HG03196 (cell line): ENCODE results near the gene PTHLH.

Source experiments
- ATAC-seq: cut with Tn5 transposase; IDR thresholded peaks from one replicate; pipeline ENCODE4 v1.9.1; 2021; ENCODE audit not compliant: unreplicated experiment

PTHLH gene

DNA sequence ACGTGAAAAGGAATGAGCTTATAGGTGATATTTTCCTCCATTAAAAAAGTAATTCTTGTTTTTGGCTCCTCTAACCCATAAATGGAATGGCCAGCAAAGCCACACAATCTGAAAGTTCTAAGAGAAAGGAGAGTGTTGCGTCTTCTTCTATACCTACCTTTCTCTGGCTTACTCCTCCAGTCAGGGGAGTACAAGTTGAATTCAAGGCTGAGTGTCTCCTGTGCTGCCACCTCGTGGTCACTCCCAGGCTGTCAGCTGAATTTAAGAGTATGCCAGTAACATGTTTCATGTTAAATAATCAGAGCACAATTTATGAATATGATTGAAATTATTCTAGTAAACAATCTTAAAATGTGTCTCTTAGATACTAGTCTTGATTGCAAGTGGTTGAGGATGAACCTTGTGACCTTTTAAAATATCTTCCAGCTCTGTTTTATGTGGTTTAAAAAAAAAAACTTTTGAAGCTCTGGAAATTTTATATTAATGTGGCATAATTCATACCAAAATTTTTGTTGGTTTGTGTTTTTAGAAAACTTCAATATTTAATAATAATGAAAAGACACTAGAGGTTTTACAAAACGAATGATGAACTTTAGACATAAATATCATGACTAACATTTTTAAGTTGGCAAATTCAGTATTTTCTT, 31.7 kb downstream of the PTHLH start:
- ATAC-seq: peak; percentile 55

DNA sequence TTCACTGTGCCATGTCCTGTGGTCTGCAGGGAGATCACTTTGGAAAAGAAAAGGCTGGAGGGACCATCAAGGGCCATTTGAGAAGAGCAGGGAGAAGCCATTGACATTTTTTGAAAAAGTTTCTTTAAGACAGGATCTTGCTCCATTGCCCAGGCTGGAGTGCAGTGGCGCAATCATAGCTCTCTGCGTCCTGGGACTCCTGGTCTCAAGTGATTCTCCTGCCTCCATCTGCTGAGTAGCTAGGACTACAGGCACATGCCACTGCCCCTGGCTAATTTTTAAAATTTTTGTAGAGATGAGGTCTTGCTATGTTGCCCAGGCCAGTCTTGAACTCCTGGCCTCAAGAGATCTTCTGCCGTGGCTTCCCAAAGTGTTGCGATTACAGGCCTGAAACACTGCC, 32.3 kb downstream of the PTHLH start:
- no peak for ATAC-seq

DNA sequence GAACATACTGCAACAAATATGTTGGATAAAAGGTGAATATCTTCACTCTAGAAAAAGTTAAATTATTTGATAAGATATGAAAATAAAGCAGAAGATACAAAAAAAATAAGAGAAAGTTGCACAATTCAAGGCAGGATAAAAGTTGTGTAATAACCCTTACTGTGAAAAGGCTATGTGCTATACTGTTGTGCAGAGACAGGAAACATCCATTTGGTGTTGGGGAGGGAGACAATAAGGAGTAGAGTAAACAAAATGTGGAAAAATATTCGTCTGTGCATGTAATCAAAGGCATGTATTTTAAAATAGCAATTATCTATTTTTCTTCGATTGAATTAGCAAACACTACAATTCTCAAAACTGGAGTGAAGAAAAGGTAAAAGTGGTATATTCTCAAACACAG, 34.8 kb downstream of the PTHLH start:
- ATAC-seq: no peak

DNA sequence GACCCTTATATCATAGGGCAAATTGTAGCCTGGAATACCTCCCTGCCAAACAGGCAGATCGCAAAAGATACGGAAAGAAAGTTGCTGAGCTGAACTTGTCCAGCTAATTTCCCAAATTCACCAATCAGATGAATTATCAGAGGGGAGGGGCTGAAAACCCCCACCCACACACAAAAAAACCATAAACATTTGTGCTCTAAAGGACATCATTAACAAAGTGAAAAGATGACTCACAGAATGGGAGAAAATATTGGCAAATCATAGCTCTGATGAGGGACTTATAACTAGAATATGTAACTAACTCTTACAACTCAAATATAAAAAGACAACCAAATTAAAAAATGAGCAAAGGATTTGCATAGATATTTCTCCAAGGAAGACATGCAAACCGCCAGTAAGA, 36.3 kb downstream of the PTHLH start:
- no peak for ATAC-seq

DNA sequence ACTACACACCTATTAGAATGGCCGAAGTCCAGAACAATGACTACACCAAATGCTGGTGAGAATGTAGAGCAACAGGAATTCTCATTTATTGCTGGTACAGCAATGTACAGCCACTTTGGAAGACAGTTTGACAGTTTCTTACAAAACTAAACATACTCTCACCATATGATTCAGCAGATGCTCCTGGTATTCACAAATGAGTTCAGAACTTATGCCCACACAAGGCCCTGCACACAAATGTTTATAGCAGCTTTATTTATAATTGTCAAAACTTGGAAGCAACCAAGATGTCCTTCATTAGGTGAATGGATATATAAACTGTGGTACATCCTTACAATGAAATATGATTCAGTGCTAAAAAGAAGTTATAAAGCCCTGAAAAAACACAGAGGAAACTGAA, 38.3 kb downstream of the PTHLH start:
- no peak for ATAC-seq

DNA sequence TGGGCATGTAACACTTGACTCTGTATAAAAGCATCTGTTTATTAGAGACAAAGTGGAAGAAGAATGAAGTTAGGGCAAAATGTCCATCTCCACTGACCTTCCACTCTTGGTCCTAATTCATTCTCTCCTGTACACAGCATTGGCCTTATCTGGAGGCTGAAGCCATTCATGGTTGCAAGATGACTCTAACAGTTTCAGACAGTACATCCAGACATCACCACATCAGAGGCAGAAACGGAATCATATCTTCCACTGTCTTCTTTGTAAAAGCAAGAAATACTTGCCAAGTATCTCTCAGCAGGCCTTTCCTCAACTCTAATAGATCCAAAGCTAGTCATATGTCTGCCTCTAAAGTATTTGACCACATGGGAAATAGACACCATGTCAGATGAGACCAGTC, 41.1 kb downstream of the PTHLH start:
- ATAC-seq: no peak

DNA sequence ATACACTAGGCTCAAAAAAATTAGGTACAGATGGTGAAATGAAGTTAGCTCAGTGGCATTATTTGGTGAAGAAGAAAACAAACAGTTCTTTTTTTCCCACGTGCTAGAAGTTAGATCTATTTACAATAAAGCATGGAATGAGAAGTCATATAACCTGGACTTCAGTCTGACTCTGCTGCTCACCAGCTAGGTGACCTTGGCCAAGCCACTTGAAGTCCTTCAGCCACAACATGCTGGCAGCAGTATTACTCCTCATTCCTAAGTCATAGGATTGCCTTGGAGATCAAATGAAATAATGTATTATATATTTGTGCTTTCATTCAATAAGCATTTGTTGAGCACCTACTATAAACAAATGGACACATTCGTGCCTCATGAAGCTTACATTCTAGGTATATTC, 45.2 kb downstream of the PTHLH start:
- ATAC-seq: no peak

DNA sequence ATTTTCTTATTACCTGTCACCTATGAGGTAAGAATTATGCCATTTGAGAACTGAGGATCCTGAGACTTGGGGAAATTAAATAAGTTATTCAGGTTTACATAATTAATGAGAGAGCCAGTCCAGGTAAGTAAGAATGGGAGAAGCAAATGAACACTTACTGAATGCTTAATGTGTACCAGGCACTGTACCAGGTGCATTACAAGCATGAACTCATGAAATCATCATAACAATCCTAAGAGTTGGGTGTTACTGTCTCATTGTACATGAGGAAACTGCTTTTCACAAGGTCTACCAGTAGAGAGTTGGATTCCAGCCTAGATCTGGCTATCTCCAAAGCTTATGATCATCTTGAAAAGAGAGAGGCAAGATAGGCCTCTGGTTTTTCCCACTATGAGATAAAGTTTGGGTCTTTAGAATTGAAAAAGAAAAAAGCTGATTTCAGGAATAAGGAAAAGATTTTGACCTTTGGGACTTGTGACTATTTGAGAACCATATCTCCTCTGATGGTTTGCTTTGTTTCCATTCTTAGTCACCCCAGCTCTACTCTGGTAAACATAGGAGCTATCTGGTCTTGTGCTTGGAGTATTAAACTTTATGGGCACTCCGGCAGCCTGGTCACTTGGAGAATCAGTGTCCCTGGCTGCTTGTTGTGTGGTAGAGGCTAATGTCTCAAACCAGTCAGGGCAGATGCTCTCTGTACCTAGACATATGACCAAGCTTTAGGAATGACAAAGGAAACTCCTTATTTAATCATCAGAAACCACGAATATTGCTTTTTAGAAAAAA, 48.0 kb downstream of the PTHLH start:
- ATAC-seq: no peak

DNA sequence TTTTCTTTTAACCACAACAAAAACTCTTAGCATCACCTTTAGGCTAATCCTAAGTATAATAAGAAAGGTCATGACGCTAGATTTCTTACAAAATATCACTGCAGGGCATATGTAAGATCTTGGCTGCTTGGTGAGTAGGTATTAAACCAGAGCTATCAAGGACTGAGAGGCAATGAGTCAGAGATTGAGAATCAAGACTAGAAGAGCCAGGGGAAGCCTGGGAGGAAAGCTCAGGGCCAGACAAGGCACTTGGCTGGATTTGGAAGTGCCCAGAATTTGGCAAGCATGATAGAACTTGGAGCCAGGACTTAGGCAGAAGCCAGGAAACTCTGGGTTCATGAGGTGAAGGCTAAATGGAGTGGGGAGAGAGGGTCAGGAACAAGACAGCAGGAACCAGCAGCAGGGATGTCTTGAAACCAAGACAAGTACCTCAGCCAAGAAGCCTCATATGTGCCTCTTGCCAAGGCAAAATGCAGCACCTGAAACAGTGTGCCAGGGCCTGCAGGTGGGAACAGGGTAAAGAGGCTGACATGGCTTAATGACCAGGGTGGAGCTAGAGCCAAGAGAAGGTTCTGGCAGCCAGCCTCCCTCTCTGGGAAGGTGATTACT, 49.9 kb downstream of the PTHLH start:
- no peak for ATAC-seq

DNA sequence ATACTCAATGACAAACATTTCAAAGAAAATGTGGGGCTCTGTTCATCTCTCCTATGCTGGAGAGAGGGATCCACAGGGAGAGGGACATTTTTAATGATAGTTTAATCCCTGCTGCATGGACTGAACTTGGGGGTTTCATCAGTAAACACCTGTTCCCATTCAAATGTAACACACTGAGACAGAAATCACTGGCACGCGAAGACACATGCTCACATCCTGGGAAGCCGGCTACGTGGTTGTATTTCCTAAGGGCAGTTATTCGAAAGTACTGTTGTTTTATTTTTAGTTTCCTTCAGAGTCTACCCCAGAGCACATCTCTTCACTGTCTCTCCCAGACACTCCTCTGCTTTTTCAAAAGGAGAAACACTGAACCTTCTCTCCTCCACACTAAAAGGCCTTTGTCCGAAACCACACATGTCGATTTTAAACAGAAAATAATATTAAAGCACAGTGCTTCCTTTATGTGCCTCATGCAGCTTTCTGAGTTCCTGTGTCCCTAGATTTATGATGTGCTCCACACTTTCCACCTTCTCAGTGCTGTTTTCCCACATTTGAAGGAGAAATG, 52.8 kb downstream of the PTHLH start:
- ATAC-seq: no peak

DNA sequence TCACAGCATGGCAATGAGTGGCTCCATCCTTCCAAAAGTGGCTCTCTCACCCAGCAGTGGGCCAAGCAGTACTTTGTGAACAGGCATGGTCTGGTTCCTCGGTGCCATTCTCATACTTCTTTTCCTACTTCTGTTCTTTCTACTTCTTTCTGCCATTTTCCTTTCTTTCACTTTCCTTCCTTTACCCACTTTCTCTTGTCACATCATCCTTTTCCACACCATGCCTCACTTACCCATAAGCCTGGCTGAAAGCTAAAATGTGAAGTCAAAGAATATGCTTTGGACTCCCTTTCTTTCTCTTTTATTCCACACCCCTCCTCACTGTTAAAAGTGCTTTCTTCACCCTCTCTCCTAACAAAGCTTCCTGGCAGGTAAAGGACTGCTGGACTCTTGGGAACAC, 57.0 kb downstream of the PTHLH start:
- no peak for ATAC-seq

DNA sequence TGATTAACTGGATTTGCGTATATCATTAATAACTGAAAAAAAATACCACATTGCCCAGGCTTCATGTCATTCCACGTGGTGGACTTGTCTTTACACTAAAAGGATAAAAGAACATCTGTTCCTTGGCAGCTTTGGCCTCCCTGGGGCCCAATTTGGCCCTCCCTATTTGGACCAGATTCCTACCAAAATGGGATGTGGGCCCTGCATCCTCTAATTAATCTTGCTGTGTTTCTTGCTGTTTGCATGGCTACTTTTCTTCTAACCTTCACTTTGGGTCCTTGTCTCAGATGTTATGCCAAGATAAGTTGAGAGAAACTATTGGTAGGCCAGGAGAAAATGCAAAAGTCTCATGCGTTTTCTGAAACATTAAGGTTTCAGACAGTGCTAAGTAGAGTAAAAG, 57.5 kb downstream of the PTHLH start:
- ATAC-seq: no peak

DNA sequence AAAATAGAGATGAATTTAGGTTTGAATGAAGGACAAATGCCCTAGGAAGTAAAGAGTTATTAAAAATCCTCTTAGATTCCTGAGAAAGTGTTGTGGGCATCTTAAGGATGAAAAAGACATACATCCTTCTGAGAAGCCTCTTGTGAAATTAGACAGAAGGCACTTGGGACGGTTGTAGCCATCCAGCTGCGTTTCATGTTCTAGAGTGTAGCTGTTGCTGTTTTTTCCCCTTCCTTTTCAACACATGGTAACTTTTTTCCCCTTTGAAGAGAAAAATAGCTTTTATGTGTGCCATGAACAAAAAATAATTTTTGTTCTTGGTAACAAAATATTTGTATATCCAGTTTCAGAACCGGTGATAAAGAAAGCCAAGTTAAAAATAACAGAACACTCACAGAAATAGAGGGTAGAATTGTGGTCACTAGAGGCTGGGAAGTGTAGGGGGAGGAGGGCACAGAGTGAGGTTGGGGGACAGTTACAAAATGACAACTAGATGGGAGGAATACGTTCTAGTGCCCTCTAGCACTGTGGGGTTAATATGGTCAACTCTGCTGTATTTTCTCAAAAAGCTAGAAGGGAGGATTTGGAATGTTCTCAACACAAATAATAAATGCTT, 58.4 kb downstream of the PTHLH start:
- no peak for ATAC-seq

DNA sequence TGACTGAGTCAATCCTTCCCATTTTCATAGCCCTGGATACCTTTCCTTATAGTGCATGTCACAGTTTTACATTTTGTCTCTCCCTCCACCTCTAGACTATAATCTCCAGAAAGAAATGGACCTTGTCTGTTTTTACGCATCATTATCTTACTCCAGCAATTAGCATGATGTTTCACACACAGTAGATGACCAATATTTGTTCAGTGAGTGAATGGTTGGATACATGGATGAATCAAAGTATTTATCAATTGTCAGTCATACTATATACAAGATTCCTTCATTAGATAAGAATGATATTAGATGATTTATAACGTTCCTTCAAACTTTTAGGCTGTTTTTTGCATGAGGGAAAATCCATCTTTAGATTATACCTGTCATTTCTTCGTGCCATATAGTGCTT, 61.1 kb downstream of the PTHLH start:
- ATAC-seq: no peak
